ENCODE measurements around the gene RPS25.
"Not testable (repeated sequence)": the region's sequence is repeated elsewhere in the genome, so short reads cannot be mapped to it uniquely, and the experiment has no call there.

Gene RPS25

GRCh38 chr11:119015054-119015611, 3.0 kb downstream of the RPS25 start:
- no peak for DNase-seq (ENCODE audit: low read depth)

DNA sequence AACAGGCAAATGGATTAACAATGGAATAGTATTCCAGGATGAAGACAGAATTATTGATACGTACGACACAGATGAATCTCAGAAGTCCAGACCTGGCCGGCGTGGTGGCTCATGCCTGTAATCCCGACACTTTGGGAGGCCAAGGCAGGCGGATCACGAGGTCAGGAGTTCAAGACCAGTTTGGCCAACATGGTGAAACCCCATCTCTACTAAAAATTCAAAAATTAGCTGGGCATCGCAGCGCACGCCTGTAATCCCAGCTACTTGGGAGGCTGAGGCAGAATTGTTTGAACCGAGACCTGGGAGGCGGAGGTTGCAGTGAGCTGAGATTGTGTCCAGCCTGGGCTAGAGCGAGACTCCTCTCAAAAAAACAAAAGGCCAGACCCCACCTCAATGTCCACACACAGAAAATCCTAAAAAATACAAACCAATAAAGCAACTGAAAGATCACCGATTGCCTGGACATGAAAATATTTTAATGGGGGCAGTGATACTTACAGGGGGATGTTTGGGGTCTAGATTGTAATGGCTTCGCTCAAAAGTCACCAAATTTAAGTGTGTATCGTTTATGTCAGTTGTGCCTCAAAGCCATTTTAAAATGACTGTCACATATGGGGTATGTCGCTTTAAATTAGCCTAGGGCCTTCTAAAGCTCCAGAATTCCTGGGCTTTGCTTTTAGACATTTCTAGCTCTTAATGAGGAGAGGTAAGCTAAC, 3.8 kb downstream of the RPS25 start:
- no peak for DNase-seq (ENCODE audit: low read depth)

DNA sequence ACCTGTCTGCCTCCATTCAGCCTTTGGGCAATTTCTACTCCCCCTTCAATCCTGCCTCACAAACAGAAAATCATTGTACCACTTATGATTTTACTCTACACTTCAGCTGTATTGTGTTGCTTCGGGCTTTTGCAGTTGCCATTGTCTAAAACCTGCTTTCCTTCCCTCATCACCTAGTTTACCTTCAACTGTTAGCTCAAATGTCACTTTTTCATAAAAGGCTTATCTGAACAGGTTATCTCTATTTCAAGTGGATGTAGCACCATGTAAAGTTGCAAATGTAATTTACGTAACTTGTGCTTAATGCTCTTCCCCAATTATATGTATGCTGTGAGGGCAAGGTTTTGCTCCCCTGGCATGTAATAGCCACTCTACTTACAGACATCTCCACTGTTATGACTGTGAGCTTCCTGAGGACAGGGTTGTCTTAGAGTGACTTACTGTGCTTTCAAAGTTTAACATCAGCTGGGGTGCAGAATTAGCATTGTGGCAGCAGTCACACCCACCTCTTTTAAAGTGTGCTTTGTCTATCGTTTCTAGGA, 5.4 kb downstream of the RPS25 start:
- DNase-seq (ENCODE audit: low read depth): no peak

DNA sequence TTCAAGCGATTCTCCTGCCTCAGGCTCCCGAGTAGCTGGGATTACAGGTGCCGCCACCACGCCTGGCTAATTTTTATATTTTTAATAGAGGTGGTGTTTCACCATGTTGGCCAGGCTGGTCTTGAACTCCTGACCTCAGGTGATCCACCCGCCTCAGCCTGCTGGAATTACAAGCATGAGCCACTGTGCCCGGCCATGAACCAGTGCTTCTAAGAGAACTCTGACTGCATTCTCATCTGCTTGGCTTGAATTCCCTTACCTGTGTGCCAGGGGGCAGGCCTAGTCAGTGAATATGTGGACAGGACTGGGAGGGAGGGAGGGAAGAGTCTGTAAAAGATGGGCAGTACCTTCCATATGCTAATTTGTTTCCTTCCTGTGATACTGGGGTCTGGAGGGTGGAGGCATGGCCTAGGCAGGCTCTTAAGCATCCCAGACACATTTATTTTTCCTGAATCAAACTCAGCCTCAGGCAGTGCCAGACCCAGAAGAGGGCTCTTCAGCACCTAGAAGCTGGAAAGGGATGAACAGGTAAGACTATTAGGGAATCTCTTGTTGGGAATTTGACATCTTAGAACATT, 6.6 kb downstream of the RPS25 start:
- no peak for DNase-seq (ENCODE audit: low read depth)

DNA sequence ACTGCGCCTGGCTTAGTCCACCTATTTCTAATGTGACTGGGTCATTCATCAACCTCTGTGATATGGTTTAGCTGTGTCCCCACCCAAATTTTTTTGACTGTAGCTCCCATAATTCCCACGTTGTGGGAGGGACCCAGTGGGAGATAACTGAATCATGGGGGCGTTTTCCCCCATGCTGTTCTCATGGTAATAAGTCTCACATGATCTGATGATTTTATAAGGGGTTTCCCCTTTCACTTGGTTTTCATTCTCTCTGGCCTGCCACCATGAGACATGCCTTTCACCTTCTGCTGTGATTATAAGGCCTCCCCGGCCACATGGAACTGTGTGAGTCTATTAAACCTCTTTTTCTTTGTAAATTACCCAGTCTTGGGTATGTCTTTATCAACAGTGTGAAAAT, 11.5 kb downstream of the RPS25 start:
- DNase-seq (ENCODE audit: low read depth): no peak

GRCh38 chr11:119000906-119001305, 17.2 kb downstream of the RPS25 start:
- DNase-seq (ENCODE audit: low read depth): no peak

GRCh38 chr11:118998822-118999221, 19.3 kb downstream of the RPS25 start:
- no peak for DNase-seq (ENCODE audit: low read depth)

GRCh38 chr11:118998388-118998717, 19.8 kb downstream of the RPS25 start:
- DNase-seq (ENCODE audit: low read depth): no peak

DNA sequence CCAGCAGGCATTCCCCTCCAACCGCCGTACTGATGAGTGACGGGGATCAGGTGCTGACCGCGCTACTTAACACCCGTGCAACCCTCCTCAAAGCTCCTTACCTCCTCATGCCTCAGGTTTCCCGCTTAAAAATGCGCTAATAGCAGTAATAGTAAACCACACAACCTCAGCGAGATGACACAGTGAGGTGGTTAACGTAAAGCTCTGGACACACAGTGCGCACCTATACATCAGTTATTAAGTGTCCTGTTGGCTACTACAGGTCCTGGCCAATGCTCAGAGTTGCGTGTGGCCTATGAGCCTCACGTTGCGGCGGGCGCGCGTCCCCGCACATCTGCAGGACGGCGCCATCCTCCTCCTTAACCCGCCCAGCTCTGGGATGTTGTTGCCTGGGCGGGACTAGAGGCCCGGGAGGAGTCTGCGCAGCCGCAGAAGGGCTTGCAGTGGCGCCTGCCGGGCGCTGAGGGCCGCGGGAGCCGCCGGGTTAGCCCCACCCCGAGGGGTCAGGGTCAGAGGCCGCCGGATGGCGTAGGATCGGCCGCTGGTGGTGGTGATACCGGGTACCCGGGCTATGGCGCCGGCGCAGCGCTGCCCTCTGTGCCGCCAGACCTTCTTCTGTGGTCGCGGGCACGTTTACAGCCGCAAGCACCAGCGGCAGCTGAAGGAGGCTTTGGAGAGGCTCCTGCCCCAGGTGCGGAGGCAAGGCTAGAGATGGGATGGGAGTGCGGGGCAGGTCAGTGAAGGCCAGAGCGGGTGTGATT, 20.3 kb downstream of the RPS25 start, which contains the start of gene CENATAC:
TSS of gene CENATAC (plus strand) at position 512 of the 761 bp plus-strand sequence. CDS start at position 572, 60 bp downstream.
- peak; percentile 97 for DNase-seq (ENCODE audit: low read depth)

GRCh38 chr11:118996926-118997626, 21.1 kb downstream of the RPS25 start:
- peak; percentile 19 for DNase-seq (ENCODE audit: low read depth)

DNA sequence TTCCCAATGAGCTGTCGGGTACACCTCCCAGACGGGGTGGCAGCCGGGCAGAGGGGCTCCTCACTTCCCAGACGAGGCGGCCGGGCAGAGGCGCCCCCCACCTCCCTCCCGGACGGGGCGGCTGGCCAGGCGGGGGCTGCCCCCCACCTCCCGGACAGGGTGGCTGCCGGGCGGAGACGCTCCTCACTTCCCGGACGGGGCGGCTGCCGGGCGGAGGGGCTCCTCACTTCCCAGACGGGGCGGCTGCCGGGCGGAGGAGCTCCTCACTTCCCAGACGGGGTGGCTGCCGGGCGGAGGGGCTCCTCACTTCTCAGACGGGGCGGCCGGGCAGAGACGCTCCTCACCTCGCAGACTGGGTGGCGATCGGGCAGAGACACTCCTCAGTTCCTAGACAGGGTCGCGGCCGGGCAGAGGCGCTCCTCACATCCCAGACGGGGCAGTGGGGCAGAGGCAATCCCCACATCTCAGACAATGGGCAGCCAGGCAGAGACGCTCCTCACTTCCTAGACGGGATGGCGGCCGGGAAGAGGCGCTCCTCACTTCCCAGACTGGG, 26.6 kb downstream of the RPS25 start:
- not testable (repeated sequence) for DNase-seq (ENCODE audit: low read depth)

- DNase-seq (ENCODE audit: low read depth): no peak
Observed at GRCh38 chr11:118988280-118988679, 29.9 kb downstream of the RPS25 start.

- DNase-seq (ENCODE audit: low read depth): no peak
Observed at GRCh38 chr11:118984825-118985224, 33.3 kb downstream of the RPS25 start.

DNA sequence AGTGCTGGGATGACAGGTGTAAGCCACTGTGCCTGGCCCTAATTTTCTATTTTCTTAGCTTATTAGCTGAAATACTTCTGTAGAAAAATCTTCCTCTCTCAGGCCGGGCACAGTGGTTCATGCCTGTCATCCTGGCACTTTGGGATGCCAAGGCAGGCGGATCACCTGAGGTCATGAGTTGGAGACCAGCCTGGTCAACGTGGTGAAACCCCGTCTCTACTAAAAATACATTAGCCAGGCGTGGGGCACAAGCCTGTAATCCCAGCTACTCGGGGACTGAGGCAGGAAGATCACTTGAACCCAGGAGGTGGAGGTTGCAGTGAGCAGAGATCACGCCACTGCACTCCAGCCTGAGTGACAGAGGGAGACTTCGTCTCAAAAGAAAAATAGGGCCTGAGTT, 33.8 kb downstream of the RPS25 start:
- DNase-seq (ENCODE audit: low read depth): not testable (repeated sequence)

DNA sequence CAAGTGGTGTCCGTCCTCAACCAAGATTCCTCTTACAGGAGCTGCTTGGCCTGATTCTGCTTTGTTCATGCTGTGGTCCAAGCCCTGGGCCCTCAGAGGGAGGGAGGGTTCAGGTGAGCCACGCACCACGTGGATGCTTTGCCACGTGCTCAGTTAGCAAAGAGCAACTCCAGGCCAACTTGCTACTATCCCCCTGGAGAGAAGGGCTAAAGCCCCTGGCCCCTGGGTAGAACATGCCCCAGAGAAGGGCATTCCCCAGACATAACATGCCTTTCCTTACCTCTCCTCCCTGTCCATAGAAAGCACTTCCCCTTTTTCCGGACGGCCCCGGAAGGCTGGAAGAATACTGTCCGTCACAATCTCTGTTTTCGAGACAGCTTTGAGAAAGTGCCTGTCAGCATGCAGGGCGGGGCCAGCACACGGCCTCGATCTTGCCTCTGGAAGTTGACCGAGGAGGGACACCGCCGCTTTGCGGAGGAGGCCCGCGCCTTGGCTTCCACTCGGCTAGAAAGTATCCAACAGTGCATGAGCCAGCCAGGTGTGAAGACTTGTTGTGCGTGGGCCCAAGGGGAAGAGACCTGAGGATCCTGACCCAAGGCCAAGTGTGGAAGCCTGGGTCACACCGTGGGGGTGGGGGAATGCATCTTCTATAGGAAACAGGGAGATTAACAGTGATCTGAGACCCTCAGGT, 37.8 kb downstream of the RPS25 start:
- DNase-seq (ENCODE audit: low read depth): no peak

DNA sequence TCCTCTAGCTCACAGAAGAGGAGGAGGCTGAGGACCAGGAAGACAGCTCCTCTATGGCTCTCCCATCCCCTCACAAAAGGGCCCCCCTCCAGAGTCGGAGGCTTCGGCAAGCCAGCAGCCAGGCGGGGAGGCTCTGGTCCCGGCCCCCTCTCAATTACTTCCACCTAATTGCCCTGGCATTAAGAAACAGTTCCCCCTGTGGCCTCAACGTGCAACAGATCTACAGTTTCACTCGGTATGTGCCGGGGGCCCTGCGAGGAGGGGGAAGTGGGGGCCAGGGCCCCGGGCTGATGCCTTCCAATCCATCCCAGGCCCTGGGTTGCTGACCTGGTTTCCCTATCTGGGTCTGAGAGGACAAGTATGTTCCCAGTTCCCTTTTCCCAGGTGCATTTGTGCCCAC, 38.7 kb downstream of the RPS25 start:
- no peak for DNase-seq (ENCODE audit: low read depth)

DNA sequence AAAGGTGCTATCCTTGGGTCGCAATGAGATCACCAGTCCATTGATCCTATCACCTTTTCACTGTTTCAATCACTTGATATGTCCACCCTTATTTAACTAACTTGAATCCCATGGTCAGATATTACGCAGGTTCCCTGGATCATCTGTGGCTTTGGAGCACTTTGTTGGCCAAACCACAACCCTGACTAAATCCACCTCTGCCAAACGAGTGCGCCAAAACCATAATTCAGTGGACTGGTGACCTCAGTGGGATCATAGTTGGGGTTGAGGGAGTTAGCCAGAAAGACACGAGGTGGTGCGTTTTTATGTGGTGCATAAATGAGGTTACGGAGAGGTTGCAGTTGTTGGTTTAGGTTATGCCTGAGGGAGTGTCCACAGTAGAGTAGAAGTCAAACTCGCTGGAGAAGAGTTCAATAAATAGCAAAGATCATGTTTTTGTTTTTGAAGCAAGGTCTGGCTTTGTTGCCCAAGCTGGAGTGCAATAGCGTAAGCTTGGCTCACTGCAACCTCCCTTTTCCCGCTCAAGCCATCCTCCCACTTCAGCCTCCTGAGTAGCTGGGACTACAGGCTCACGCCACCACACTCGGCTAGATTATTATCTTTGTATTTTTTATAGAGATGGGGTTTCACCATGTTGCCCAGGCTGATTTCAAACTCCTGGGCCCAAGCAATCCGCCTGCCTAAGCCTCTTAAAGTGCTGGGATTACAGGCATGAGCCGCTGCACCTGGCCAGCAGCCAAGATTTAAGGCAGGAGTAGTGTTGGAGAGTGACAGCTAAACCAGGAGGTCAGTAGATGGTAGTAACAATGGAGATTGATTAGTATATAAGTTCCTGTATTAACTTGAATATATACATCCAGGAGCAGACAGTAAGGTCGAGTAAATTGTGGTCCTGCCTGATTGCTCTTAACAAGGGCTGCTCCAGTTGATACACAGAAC, 42.1 kb downstream of the RPS25 start:
- DNase-seq (ENCODE audit: low read depth): no peak

GRCh38 chr11:118973985-118974384, 44.2 kb downstream of the RPS25 start:
- no peak for DNase-seq (ENCODE audit: low read depth)

DNA sequence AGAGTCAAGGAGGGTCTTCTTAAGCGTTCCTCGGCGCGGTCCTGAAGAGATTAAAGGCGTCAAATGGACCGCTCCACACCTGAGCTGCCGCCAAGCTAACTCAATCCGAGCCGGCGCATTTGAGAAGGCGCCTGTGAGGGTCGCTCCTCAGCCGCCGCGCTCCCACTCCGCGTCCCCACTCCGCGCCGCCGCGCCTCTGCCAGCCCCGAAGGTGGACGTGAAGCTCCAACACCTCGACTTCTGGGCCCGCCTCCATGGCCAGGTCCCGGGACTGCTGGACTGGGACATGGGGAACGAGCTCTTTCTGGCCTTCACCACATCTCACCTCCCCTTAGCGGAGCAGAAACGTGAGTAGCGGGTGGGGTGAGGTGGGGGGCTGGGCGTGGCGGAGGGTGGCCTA, 46.5 kb downstream of the RPS25 start, which contains the start of gene FOXR1:
TSS of gene FOXR1 (plus strand) at position 116 of the 400 bp plus-strand sequence. CDS start at position 287, 171 bp downstream.
- DNase-seq (ENCODE audit: low read depth): no peak

DNA sequence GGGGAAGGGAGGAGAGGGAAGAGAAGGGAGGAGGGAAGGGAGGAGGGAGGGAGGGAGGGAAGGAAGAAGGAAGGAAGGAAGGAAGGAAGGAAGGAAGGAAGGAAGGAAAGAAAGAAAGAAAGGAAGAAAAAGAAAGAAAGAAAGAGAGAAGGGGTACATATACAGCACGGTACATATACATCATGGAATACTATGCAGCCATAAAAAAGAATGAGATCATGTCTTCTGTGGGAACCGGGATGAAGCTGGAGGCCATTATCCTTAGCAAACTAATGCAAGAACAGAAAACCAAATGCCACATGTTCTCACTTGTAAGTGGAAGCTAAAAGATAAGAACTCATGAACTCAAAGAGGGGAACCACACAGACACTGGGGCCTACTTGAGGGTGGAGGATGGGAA, 48.6 kb downstream of the RPS25 start:
- not testable (repeated sequence) for DNase-seq (ENCODE audit: low read depth)

Measured in activated T-helper 9 cell treated with anti-CD3 and anti-CD28 coated beads, Interleukin-2, amount 50 U/mL, for 16 hours (primary cell).